Measurements from ENCODE around the gene TSACC.
A peak's percentile ranks its signal among the peaks of the same experiment; 100 is the strongest.
"Not testable (repeated sequence)": the region's sequence is repeated elsewhere in the genome, so short reads cannot be mapped to it uniquely, and the experiment has no call there.

TSACC gene
- 0 to 0.14 reads per million in 2 donors for total RNA-seq

GRCh38 chr1:156338180-156338976 lies at the start of gene TSACC, which contains the start of gene CCT3:
TSS of gene TSACC (plus strand) at chr1:156338526. CDS start at chr1:156339758, 1,232 bp downstream.
TSS of gene CCT3 (minus strand) at chr1:156338292. CDS start at chr1:156338184, 108 bp downstream.
- peak; percentile 98 for DNase-seq

- no peak for DNase-seq
These were observed 48.5 kb upstream of the TSACC start for GRCh38 chr1:156289857-156290256.

- DNase-seq = no peak
These were observed 46.9 kb upstream of the TSACC start for GRCh38 chr1:156291226-156292061.

- no peak for DNase-seq
These were observed 45.3 kb upstream of the TSACC start for GRCh38 chr1:156293098-156293434.

- DNase-seq = no peak
These were observed 44.4 kb upstream of the TSACC start for GRCh38 chr1:156293895-156294294.

GRCh38 chr1:156295391-156295947 lies 42.9 kb upstream of the TSACC start, which contains the start of gene GLMP:
TSS of gene GLMP (minus strand) at chr1:156295679. CDS start at chr1:156295645, 34 bp downstream.
- DNase-seq = peak; percentile 36

- DNase-seq = no peak
These were observed 39.4 kb upstream of the TSACC start, which contains the start of gene VHLL for GRCh38 chr1:156298852-156299357. TSS of gene VHLL (minus strand) at chr1:156299307. CDS start at chr1:156299189, 118 bp downstream.

- DNase-seq = no peak
These were observed 35.1 kb upstream of the TSACC start for GRCh38 chr1:156303241-156303640.

GRCh38 chr1:156305215-156305614 lies 33.1 kb upstream of the TSACC start:
- DNase-seq = no peak

GRCh38 chr1:156308078-156308477 lies 30.2 kb upstream of the TSACC start:
- no peak for DNase-seq

GRCh38 chr1:156310962-156311361 lies 27.4 kb upstream of the TSACC start:
- no peak for DNase-seq

- no peak for DNase-seq
These were observed 21.4 kb upstream of the TSACC start for GRCh38 chr1:156316909-156317308.

- DNase-seq = no peak
These were observed 18.7 kb upstream of the TSACC start for GRCh38 chr1:156319664-156320063.

GRCh38 chr1:156320560-156320959 lies 17.8 kb upstream of the TSACC start:
- DNase-seq = no peak

GRCh38 chr1:156323179-156323578 lies 15.1 kb upstream of the TSACC start:
- DNase-seq = not testable (repeated sequence)

- DNase-seq = no peak
These were observed 2.1 kb upstream of the TSACC start for GRCh38 chr1:156336242-156336641.

- DNase-seq = no peak
These were observed 1.1 kb upstream of the TSACC start for GRCh38 chr1:156337052-156337887.

GRCh38 chr1:156337888-156338179 lies 492 bp upstream of the TSACC start:
- DNase-seq = peak; percentile 3

GRCh38 chr1:156342166-156342955 lies 4.0 kb downstream of the TSACC start:
- DNase-seq = no peak

GRCh38 chr1:156344409-156344808 lies 6.1 kb downstream of the TSACC start:
- no peak for DNase-seq

- not testable (repeated sequence) for DNase-seq
These were observed 7.7 kb downstream of the TSACC start for GRCh38 chr1:156346035-156346434.
